Thoracic aorta (tissue), 2 donors: ENCODE results near the gene SPECC1L. TPM values are rescaled to one million over a fixed set of nuclear protein-coding genes. Genes with fewer than 3 reads are reported as not detected.
"Not testable (repeated sequence)": the region's sequence is repeated elsewhere in the genome, so short reads cannot be mapped to it uniquely, and the experiment has no call there.

Experiments used
- ATAC-seq: fragments of 150-250 bp; one replicate; pipeline ENCODE4 v1.8.0; 2017; ENCODE audit warnings: low read depth; ENCODE audit not compliant: insufficient number of reproducible peaks, low FRiP score
- DNase-seq: peaks from one replicate; pipeline ENCODE4 v3.0.0-alpha.2; 2020; ENCODE audit warnings: low spot score
- H3K27ac ChIP-seq, 2 donors: fragments of 200-600 bp; sonication (generic); 1 replicate in 1 of 2; 2 replicates in 1 of 2; pipeline ENCODE4 v1.5.1; 2016; ENCODE audit warnings: mild to moderate bottlenecking in 2 of 2, moderate library complexity in 2 of 2
- H3K27me3 ChIP-seq: fragments of 200-600 bp; sonication (generic); replicated peaks from 2 replicates; pipeline ENCODE4 v1.6.0; 2016; ENCODE audit warnings: mild to moderate bottlenecking; ENCODE audit not compliant: insufficient read depth
- H3K36me3 ChIP-seq: fragments of 200-600 bp; sonication (generic); one replicate; pipeline ENCODE4 v1.5.1; 2016
- H3K4me1 ChIP-seq, 2 donors: fragments of 200-600 bp; sonication (generic); 1 replicate in 1 of 2; 2 replicates in 1 of 2; pipeline versions ENCODE4 v1.5.1 to v1.6.0; 2016; ENCODE audit warnings: low read depth in 2 of 2, mild to moderate bottlenecking in 1 of 2; ENCODE audit not compliant: control insufficient read depth in 1 of 2
- H3K4me3 ChIP-seq: fragments of 200-600 bp; sonication (generic); 2 replicates; pipeline ENCODE4 v1.5.1; 2016; ENCODE audit warnings: mild to moderate bottlenecking
- H3K9me3 ChIP-seq: fragments of 200-600 bp; sonication (generic); 2 replicates; pipeline ENCODE4 v1.5.1; 2016
- total RNA-seq, 2 donors: library from RNA; depleted of rRNA; stranded (reverse); fragments of >200 nt; gene quantifications; one replicate each; pipeline versions ENCODE4 v1.1.0 to v1.2.3, GENCODE V29; 2016
- TF ChIP-seq, protein P1 (sequence below): fragments of 200-600 bp; sonication (generic); IDR thresholded peaks from one replicate; pipeline ENCODE4 v1.5.1; 2019; ENCODE audit warnings: antibody characterized with exemption

Gene SPECC1L
- total RNA-seq, 2 donors from 2014 or later, result 49.4 to 50.0 TPM

DNA sequence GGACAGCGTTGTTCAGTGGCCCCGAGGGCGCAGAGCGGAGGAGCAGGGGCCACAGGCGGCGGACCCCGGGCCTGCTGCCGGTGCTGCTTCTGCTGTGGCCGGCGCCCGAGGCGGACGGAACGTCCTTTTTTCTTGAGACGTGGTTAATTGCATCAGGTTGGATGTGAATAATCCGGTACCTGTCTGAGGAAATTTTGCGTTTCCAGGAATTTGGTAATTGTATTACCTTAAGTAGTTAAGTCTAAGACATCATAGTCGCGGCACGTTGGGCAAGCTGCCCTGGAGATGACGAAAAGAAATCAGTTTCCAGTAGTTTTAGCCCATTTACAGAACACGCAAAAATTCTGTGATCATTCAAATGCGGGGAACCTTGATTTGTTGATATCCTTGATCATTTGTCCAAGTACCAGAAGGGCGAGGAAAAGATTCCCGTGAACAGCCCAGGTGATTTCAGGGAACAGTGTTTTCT, 789 bp downstream of the SPECC1L start:
- DNase-seq (no peak), ATAC-seq (no peak)
- Histone ChIP-seq H3K27me3 (no peaks in the 10 kb centered on the region), H3K9me3 (no peaks in the 10 kb centered on the region), H3K4me1 (peaks cover 20 to 44% of the 10 kb centered on the region in 2 donors), H3K27ac (peak overlapping the region; percentile 90 to 97), H3K4me3 (peak overlapping the region; percentile 83), H3K36me3 (no peaks in the 10 kb centered on the region)
- TF ChIP-seq, protein P1, sequence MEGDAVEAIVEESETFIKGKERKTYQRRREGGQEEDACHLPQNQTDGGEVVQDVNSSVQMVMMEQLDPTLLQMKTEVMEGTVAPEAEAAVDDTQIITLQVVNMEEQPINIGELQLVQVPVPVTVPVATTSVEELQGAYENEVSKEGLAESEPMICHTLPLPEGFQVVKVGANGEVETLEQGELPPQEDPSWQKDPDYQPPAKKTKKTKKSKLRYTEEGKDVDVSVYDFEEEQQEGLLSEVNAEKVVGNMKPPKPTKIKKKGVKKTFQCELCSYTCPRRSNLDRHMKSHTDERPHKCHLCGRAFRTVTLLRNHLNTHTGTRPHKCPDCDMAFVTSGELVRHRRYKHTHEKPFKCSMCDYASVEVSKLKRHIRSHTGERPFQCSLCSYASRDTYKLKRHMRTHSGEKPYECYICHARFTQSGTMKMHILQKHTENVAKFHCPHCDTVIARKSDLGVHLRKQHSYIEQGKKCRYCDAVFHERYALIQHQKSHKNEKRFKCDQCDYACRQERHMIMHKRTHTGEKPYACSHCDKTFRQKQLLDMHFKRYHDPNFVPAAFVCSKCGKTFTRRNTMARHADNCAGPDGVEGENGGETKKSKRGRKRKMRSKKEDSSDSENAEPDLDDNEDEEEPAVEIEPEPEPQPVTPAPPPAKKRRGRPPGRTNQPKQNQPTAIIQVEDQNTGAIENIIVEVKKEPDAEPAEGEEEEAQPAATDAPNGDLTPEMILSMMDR, result no peak

DNA sequence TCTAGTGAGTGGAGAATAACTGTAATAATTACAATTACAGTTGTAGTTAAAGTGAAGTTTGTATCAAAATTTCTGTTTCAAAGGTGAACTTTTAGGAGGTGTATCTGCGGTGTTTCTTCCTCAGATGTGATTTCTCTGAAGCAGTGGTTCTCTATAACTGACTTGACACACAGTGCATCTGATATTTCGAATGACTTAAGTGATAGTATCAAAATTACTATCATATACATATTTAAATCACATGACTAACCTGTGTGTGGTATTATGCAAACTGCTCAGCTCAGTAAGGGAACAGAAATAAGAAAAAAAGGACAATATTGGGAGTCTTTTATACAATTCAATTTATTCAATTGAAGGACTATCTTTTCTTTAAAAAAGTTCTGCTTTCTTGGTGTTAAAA, 2.4 kb downstream of the SPECC1L start:
- peaks cover 20 to 44% of the 10 kb centered on the region in 2 donors for H3K4me1 ChIP-seq
- H3K27me3 ChIP-seq, DNase-seq, H3K36me3 ChIP-seq, H3K27ac ChIP-seq, ATAC-seq, H3K4me3 ChIP-seq, H3K9me3 ChIP-seq: not testable (repeated sequence)

DNA sequence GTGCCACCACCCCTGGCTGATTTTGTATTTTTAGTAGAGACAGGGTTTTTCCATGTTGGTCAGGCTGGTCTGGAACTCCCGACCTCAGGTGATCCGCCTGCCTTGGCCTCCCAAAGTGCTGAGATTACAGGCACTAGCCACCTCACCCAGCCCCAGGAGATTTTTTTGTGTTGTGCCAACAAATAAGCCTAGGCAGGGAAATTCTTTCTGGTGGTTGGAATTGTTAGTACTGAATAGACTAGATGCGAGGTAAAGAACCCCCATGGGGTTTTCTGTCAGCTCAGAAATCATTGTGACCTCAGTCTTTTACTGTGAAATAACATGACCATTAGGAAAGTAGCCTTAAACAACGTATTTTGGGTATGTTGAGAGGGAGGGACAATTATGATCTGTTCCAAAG, 3.3 kb downstream of the SPECC1L start:
- not testable (repeated sequence) for H3K36me3 ChIP-seq, DNase-seq, H3K27me3 ChIP-seq, H3K4me3 ChIP-seq, H3K9me3 ChIP-seq, H3K27ac ChIP-seq, ATAC-seq
- peaks cover 20 to 44% of the 10 kb centered on the region in 2 donors for H3K4me1 ChIP-seq

DNA sequence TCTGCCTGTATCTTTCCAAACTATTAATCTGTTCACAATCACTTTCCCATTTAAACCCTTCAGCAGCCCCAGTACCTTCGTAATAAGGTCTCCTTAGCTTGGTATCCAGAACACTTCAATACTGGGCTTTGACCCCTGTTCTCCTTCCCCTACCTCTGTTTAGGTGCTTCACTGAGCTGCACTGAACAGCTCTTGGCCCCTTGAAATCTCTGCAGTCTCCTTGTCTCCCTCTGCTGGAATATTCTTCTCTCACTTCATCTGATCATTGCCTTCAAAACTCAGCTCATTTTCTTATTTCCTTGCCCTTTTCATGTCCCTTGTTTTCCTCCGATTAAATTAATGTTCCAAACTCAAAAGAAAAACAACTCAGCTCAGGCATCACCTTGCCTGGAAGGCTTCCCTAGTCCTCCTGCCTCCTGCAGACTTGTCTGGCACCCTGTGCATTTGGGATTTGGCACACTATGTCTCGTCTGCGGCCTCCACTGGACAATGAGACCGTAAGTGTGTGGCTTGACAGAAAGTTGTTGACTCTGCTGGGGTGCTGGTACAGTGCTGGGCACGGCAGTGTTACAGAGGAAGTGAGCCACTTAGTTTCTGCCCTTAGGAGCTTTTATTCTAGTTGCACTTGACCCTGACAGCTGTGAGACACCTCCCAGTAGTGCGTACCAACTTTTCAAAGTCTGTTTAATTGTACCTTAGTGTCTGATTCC, 4.2 kb downstream of the SPECC1L start:
- peaks cover 20 to 44% of the 10 kb centered on the region in 2 donors for H3K4me1 ChIP-seq
- DNase-seq, H3K27me3 ChIP-seq: not testable (repeated sequence)

DNA sequence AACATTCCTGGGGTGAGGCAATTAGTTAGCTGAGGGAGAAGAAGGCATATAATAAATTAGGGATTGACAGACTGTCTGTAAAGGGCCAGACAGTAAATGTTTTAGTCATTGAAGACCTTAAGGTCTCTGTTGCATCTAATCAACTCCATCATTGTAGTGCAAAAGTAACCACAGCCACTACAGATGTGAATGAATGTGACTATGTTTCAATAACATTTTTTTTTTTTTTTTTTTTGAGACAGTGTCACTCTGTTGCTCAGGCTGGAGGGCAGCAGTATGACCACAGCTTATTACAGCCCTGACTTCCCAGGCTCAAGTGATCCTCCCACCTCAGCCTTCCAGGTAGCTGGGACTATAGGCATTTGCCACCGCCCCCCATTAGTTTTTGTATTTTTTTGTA, 9.7 kb downstream of the SPECC1L start:
- not testable (repeated sequence) for H3K27me3 ChIP-seq, ATAC-seq, H3K36me3 ChIP-seq, DNase-seq, H3K27ac ChIP-seq, H3K9me3 ChIP-seq, H3K4me3 ChIP-seq
- H3K4me1 ChIP-seq, result peaks cover 2 to 19% of the 10 kb centered on the region in 2 donors

More for the DNA sequence above, 4.2 kb downstream of the SPECC1L start:
- not testable (repeated sequence) for ATAC-seq, H3K4me3 ChIP-seq, H3K9me3 ChIP-seq, H3K36me3 ChIP-seq
- peak overlapping the region in 1 of 2 donors; percentile 2 for H3K27ac ChIP-seq

DNA sequence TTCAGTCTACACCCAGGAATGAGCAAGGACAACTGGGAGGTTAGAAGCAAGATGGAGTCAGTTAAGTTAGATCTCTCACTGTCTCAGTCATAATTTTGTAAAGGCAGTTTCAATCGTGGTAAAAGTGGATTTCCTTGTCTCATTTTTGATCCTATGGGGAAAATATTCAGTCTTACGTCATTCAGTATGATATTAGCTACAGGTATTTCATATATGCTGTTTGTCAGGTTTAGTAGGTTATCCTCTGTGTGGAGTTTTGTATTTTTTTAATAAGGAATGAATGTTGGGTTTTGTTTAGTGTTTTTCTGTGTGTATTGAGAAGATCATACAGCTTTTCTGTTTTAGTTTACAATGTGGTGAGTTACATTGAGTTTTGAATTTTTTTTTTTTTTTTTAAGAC, 11.8 kb downstream of the SPECC1L start:
- Histone ChIP-seq H3K4me1 (peaks cover 8 to 29% of the 10 kb centered on the region in 2 donors), H3K9me3 (no peaks in the 10 kb centered on the region), H3K27me3 (no peaks in the 10 kb centered on the region), H3K27ac (no peak overlapping the region), H3K36me3 (no peaks in the 10 kb centered on the region), H3K4me3 (no peak overlapping the region)
- TF ChIP-seq, protein P1, result no peak
- ATAC-seq (no peak), DNase-seq (no peak)

DNA sequence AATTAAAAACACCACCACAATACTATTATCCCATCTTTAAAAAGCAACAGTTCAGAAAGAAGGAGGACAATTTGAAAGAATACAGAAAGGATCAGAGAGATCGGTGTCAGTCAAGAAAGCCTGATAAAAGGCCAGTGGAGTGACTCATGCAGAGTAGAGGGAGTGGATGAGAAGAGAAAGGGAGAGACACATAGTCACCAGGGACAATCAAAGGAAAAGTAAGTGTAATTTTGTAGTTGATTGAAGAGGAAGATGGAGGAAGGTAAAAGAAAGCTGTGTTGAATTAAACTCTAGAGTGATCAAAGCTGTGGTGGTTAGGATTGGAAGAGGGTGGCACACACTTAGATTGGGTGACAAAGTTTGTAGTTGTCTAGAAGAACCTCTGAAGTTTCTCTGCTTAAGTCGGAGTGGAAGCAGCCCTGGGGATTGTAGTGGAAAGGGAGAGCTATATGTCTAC, 14.1 kb downstream of the SPECC1L start:
- peaks cover 8 to 49% of the 10 kb centered on the region in 2 donors for H3K4me1 ChIP-seq
- no peak overlapping the region for H3K4me3 ChIP-seq
- H3K9me3 ChIP-seq, result no peaks in the 10 kb centered on the region
- H3K27me3 ChIP-seq, result no peaks in the 10 kb centered on the region
- H3K36me3 ChIP-seq, result no peaks in the 10 kb centered on the region
- H3K27ac ChIP-seq, result no peak overlapping the region
- no peak for DNase-seq
- ATAC-seq, result no peak
- TF ChIP-seq, protein P1, result no peak
